Common myeloid progenitor, CD34-positive (primary cell): ENCODE results near the gene POR.

Experiments
- CTCF ChIA-PET: fragments of 350-600 bp; sonication (Branson Sonifier 250); formaldehyde crosslinking; loops from one replicate; lab custom pipeline; 2021; ENCODE audit warnings: antibody characterized with exemption; lab: Charles Lee
- POLR2A ChIA-PET: fragments of 350-600 bp; sonication (Branson Sonifier 250); formaldehyde crosslinking; loops from one replicate; lab custom pipeline; 2021; ENCODE audit warnings: antibody characterized with exemption; lab: Charles Lee
- DNase-seq, 3 donors: peaks; one replicate each; pipeline versions ENCODE4 v3.0.0 to v3.0.0-alpha.2; 2013
- H3K27ac ChIP-seq, 2 experiments: 1 replicate in 1 of 2; 2 replicates in 1 of 2; pipeline ENCODE4 v1.7.0; 2013; ENCODE audit warnings: inconsistent platforms in 2 of 2, low read length in 2 of 2, mild to moderate bottlenecking in 2 of 2, low read depth in 1 of 2, moderate library complexity in 1 of 2; ENCODE audit not compliant: severe bottlenecking in 2 of 2, insufficient read depth in 1 of 2, poor library complexity in 1 of 2
- H3K27me3 ChIP-seq, 5 experiments: replicated peaks in 2 of 5; 1 replicate in 3 of 5; 2 replicates in 2 of 5; pipeline versions ENCODE4 v1.6.1 to v1.7.0; 2013; ENCODE audit warnings: low read length in 4 of 5, mild to moderate bottlenecking in 2 of 5, moderate library complexity in 2 of 5, inconsistent platforms in 1 of 5; ENCODE audit not compliant: insufficient read depth in 5 of 5, control insufficient read depth in 4 of 5
- H3K36me3 ChIP-seq, 4 experiments: 1 replicate in 2 of 4; 2 replicates in 2 of 4; pipeline versions ENCODE4 v1.6.1 to v1.7.0; 2013; ENCODE audit warnings: low read length in 3 of 4, control low read depth in 1 of 4, mild to moderate bottlenecking in 1 of 4; ENCODE audit not compliant: control insufficient read depth in 4 of 4, insufficient read depth in 4 of 4
- H3K4me1 ChIP-seq, 4 experiments: 1 replicate in 3 of 4; 2 replicates in 1 of 4; pipeline versions ENCODE4 v1.6.1 to v1.7.1; 2013; ENCODE audit warnings: low read length in 3 of 4, mild to moderate bottlenecking in 3 of 4, control low read depth in 1 of 4, inconsistent platforms in 1 of 4, moderate library complexity in 1 of 4; ENCODE audit not compliant: control insufficient read depth in 4 of 4, insufficient read depth in 4 of 4; ENCODE audit errors: control extremely low read depth in 1 of 4
- H3K4me3 ChIP-seq, 7 experiments: 1 replicate in 4 of 7; 2 replicates in 3 of 7; pipeline versions ENCODE4 v1.5.1 to v1.7.0; 2013; ENCODE audit warnings: mild to moderate bottlenecking in 7 of 7, low read length in 6 of 7, moderate library complexity in 6 of 7, inconsistent platforms in 2 of 7, low read depth in 2 of 7, control low read depth in 1 of 7; ENCODE audit not compliant: insufficient read depth in 4 of 7, control insufficient read depth in 1 of 7; ENCODE audit errors: extremely low read depth in 1 of 7
- H3K9me3 ChIP-seq, 5 experiments: 1 replicate in 4 of 5; 2 replicates in 1 of 5; pipeline versions ENCODE4 v1.6.1 to v1.7.1; 2013; ENCODE audit warnings: low read length in 4 of 5, mild to moderate bottlenecking in 2 of 5, inconsistent platforms in 1 of 5, low read depth in 1 of 5, moderate library complexity in 1 of 5; ENCODE audit not compliant: control insufficient read depth in 4 of 5, insufficient read depth in 2 of 5; ENCODE audit errors: control extremely low read depth in 1 of 5
- WGBS: methylation state at CpG from one replicate; pipeline ENCODE4 v1.1.5; 2013; ENCODE audit not compliant: insufficient coverage; 5-methylcytosine and 5-hydroxymethylcytosine counted together

POR gene

DNA sequence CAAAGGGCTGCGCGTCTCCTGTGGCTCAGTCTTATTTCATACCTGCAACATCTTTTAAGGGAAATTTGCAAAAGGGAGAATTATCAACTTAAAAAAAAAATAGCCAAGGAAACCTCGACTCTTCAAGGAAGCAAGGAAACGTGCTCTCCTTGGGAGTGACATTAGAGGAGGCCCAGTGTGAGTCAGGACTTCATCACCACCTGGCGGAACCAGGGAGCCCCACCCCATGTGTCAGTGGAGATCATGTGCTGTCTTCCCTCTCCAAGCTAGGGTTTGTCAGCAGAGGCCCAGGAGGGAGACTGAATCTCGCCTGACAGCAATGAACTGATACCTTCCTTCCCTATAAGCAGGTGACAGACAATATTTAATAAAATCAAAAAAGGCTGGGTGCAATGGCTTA, 28.9 kb downstream of the POR start:
- Histone ChIP-seq H3K9me3 (no peaks in the 10 kb centered on the region), H3K27ac (no peak overlapping the region), H3K4me3 (no peak overlapping the region), H3K4me1 (peaks cover 0 to 3% (median under 1%) of the 10 kb centered on the region in 4 experiments), H3K36me3 (no peaks in the 10 kb centered on the region), H3K27me3 (no peaks in the 10 kb centered on the region)
- WGBS = 100% methylated on average over 5 of the region's 6 CpGs
- CTCF ChIA-PET = no interaction called here
- POLR2A ChIA-PET = no interaction called here
- no peak for DNase-seq

DNA sequence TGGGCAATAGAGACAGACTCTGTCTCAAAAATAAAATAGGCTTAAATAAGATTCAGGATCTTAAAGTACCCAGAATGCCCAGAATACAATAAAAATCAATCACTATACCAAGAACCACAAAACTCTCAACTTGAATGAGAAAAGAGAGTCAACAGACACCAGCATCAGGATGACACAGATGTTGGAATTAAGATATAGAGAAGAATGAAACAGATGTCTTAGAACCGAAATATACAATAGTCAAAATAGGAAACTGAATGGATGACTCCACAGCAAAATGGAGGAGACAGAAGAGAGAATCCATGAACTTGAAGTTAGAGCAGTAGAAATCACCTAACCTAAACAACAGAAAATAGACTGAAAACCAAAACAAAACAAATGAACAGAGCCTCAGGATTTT, 29.6 kb downstream of the POR start:
- no CpG with 5 or more reads among the region's 1 CpG for WGBS
- Histone ChIP-seq H3K4me1 (peaks cover 0 to 3% (median under 1%) of the 10 kb centered on the region in 4 experiments), H3K27ac (no peak overlapping the region), H3K4me3 (no peak overlapping the region), H3K36me3 (no peaks in the 10 kb centered on the region), H3K9me3 (no peaks in the 10 kb centered on the region), H3K27me3 (no peaks in the 10 kb centered on the region)
- no peak for DNase-seq
- CTCF ChIA-PET = no interaction called here
- POLR2A ChIA-PET = no interaction called here

DNA sequence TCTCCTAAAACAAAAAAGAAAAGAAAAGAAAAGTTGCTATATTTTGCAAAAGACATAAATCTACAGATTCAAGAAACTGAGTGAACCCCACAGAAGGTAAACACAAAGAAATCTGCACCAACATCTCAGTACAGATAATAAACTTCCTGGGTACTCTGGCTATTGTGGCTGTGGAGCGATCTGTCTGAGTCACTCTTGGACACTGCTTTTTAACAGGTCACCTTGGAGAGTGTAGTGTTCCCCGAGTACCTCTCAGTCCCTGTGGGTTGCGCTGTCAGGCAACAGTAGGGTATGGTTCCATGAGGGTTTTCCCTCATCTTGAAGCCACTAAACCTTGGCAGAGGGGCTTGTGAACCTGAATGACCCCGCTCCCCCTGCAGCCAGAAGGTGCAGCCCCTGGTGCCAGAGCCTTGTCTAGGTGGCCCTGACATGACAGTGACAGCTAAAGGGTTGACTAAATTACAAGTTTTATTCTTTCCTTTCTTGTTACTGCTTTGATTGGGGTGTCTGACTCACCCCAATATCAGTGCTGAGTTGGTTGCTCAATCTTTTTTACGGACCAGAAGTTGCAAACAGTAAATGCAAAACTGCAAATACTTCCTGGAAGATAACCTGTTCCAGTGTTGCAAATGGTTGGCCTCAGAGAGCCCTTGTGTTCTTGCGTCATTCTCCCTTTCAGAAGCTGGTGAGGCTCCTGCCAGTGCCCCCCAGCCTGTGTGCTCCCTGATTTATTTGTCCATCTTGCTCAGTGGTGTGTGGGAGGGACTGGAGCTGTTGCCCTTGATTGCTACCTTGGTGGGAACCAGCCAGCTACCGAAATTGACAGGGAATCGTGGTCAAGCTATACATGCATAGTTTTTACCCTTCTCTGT, 30.6 kb downstream of the POR start:
- WGBS = 97% methylated on average over 4 of the region's 8 CpGs
- Histone ChIP-seq H3K27ac (no peak overlapping the region), H3K9me3 (no peaks in the 10 kb centered on the region), H3K36me3 (no peaks in the 10 kb centered on the region), H3K4me1 (peaks cover 0 to 3% (median under 1%) of the 10 kb centered on the region in 4 experiments), H3K27me3 (no peaks in the 10 kb centered on the region), H3K4me3 (no peak overlapping the region)
- ChIA-PET POLR2A (no interaction called here), CTCF (no interaction called here)
- peak in 2 of 3 donors; percentile 9 to 16 for DNase-seq

DNA sequence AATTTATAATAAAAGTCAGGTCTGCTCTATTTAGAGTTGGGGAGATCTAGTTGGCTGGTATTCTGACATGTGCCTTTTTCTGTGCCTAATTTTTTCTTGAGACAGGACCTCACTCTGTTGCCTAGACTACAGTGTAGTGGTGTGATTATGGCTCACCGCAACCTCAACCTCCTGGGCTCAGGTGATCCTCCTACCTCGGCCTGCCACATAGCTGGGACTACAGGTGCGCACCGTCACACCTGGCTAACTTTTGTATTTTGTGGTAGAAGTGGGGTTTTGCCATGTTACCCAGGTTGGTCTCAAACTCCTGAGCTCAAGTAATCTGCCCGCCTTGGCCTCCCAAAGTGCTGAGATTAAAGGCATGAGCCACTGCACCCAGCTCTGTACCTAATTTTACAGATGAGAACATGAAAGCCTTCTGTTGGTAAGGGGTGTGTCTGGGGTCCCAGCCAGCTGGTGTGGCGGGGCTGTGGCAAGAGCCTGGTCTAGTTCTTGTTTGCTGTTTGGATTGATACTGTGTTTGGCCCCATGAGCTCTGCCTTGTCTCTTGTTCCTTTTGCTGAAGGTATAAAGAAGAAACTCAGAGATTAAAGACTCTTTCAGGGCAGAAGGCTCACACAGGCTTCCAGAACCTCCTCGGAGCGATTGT, 31.4 kb downstream of the POR start:
- Histone ChIP-seq H3K27ac (no peak overlapping the region), H3K4me1 (peaks cover 0 to 3% (median under 1%) of the 10 kb centered on the region in 4 experiments), H3K9me3 (no peaks in the 10 kb centered on the region), H3K27me3 (no peaks in the 10 kb centered on the region), H3K4me3 (no peak overlapping the region), H3K36me3 (no peaks in the 10 kb centered on the region)
- CTCF ChIA-PET = no interaction called here
- POLR2A ChIA-PET = no interaction called here
- DNase-seq = no peak
- WGBS = 98% methylated on average over 3 of the region's 8 CpGs

DNA sequence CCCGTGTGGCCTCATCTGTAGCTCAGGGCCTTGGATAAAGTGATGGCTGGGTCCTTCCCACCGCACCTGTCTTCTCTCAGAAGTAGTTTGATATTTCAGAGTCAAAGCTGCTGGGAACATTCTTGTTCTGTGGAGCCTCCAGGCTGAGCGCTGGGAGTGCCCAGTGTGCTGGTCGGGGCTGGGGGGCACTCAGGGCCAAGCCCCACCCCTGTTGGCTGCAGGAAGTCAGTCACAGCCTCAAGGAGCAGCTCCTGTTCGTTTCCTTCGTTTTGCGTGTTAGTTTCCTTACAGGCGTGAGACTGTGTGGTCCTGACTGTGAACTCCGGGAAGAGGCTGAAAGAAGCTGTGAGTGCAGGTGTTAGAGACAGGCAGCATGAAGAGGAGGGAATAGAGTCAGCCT, 33.2 kb downstream of the POR start:
- Histone ChIP-seq H3K4me3 (no peak overlapping the region), H3K4me1 (peaks cover 0 to 3% (median 2%) of the 10 kb centered on the region in 4 experiments), H3K36me3 (no peaks in the 10 kb centered on the region), H3K27me3 (no peaks in the 10 kb centered on the region), H3K27ac (no peak overlapping the region), H3K9me3 (no peaks in the 10 kb centered on the region)
- ChIA-PET CTCF (interaction anchor here (0.8 to 1.3 kb wide), 3 partner anchors 9 to 111 kb away, joined by 3 to 4 read pairs (median 3); no protein-coding TSS in a partner anchor), POLR2A (no interaction called here)
- no peak for DNase-seq
- WGBS = 95% methylated on average over 9 of the region's 9 CpGs

DNA sequence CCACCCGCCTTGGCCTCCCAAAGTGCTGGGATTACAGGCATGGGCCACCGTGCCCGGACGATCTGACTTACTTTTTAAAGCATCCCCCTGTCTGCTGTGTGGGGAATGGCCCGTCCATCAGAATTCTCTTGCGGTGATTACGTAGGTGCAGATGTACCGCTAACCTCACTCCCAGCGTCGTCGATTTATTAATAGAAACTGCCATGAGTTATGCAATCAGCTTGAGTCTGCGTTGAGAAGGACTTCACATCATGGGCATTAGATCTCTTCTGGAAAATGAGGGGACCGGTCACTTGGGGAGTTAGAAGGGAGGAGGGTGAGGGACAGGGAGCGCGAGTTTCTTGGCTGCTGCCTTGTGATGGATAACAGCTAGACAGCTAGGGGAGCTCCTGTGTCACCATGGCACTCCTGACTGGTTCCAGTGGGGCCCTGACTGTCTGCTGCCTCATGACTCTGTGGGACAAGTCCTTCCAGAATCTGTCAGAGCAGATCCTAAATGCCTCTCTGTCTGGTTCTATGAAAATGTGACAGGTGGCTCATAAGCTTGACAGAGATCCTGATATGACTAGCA, 35.2 kb downstream of the POR start:
- WGBS = 97% methylated on average over 13 of the region's 15 CpGs
- peaks cover 0 to 8% (median 2%) of the 10 kb centered on the region in 4 experiments for H3K4me1 ChIP-seq
- no peaks in the 10 kb centered on the region for H3K27me3 ChIP-seq
- no peak overlapping the region for H3K4me3 ChIP-seq
- H3K27ac ChIP-seq = no peak overlapping the region
- ChIA-PET POLR2A (interaction anchor here (0.6 kb wide), 1 partner anchor 32 kb away, joined by 3 read pairs; no protein-coding TSS in a partner anchor), CTCF (interaction anchor here (1.0 to 2.0 kb wide), 2 partner anchors 13 to 17 kb away, joined by 3 to 4 read pairs; no protein-coding TSS in a partner anchor)
- no peaks in the 10 kb centered on the region for H3K9me3 ChIP-seq
- DNase-seq = no peak
- peaks cover 0 to 8% (median 2%) of the 10 kb centered on the region in 4 experiments for H3K36me3 ChIP-seq
